HL-60 (cell line): Measurements from ENCODE around the gene ADGRG1.

ENCODE experiments used
- DNase-seq, 2 experiments: peaks; one replicate each; pipeline ENCODE4 v3.0.0-alpha.2; 2010 to 2020; ENCODE audit warnings: low read depth in 1 of 2, low spot score in 1 of 2
- H3K27ac ChIP-seq: fragments of 250-450 bp; sonication (Bioruptor Pico); replicated peaks from 2 replicates; pipeline ENCODE4 v1.5.1; 2020; ENCODE audit warnings: mild to moderate bottlenecking, moderate library complexity
- H3K27me3 ChIP-seq: fragments of 250-450 bp; sonication (Bioruptor Pico); 2 replicates; pipeline ENCODE4 v1.5.1; 2021; ENCODE audit warnings: mild to moderate bottlenecking, moderate library complexity; ENCODE audit not compliant: insufficient read depth, poor library complexity, severe bottlenecking
- H3K4me3 ChIP-seq: replicated peaks from 2 replicates; pipeline ENCODE4 v1.5.1; 2011; ENCODE audit warnings: mild to moderate bottlenecking, control low read depth, low read length; ENCODE audit not compliant: insufficient read depth
- GABPA ChIP-seq: IDR thresholded peaks from 2 replicates; pipeline ENCODE4 v1.6.1; 2012; ENCODE audit warnings: low read depth
- POLR2AphosphoS5 ChIP-seq: IDR thresholded peaks from 2 replicates; pipeline ENCODE4 v1.6.1; 2012; ENCODE audit warnings: low read depth
- SPI1 ChIP-seq: IDR thresholded peaks from 2 replicates; pipeline ENCODE4 v1.6.1; 2012; ENCODE audit warnings: low read depth, mild to moderate bottlenecking, borderline replicate concordance
- TF ChIP-seq, protein P1 (sequence below): IDR thresholded peaks from 2 replicates; pipeline ENCODE4 v1.6.1; 2012; ENCODE audit warnings: low read depth; ENCODE audit not compliant: insufficient replicate concordance
- TF ChIP-seq, protein P2 (sequence below): IDR thresholded peaks from one replicate; pipeline ENCODE4 v1.5.1; 2011; ENCODE audit warnings: low read length, control low read depth, inconsistent platforms; ENCODE audit not compliant: insufficient read depth

The ADGRG1 gene

DNA sequence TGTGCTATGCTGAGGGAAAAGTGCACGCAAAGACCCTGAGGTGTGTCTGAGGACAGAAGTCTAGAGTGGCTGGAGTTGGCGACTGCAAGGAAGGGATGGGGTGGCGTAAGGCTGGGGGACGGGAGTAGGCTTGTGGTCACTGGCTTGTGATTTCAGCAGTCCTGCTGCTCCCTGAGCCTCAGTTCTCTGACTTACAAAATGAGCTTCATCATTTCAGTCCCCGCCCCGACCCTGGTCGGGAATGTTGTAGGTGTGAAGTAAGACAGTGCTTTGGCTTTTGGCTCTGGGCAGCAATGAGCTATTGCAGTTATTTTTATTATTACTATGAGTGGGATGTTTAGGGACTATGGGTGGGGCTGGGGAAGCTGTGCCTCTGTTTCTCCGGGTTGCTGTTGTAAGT, 8.6 kb downstream of the ADGRG1 start:
- no peak overlapping the region for H3K4me3 ChIP-seq
- H3K27me3 ChIP-seq = no peaks in the 10 kb centered on the region
- TF ChIP-seq, protein P1, sequence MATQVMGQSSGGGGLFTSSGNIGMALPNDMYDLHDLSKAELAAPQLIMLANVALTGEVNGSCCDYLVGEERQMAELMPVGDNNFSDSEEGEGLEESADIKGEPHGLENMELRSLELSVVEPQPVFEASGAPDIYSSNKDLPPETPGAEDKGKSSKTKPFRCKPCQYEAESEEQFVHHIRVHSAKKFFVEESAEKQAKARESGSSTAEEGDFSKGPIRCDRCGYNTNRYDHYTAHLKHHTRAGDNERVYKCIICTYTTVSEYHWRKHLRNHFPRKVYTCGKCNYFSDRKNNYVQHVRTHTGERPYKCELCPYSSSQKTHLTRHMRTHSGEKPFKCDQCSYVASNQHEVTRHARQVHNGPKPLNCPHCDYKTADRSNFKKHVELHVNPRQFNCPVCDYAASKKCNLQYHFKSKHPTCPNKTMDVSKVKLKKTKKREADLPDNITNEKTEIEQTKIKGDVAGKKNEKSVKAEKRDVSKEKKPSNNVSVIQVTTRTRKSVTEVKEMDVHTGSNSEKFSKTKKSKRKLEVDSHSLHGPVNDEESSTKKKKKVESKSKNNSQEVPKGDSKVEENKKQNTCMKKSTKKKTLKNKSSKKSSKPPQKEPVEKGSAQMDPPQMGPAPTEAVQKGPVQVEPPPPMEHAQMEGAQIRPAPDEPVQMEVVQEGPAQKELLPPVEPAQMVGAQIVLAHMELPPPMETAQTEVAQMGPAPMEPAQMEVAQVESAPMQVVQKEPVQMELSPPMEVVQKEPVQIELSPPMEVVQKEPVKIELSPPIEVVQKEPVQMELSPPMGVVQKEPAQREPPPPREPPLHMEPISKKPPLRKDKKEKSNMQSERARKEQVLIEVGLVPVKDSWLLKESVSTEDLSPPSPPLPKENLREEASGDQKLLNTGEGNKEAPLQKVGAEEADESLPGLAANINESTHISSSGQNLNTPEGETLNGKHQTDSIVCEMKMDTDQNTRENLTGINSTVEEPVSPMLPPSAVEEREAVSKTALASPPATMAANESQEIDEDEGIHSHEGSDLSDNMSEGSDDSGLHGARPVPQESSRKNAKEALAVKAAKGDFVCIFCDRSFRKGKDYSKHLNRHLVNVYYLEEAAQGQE = no peak
- no peak overlapping the region for H3K27ac ChIP-seq
- no peak for DNase-seq

DNA sequence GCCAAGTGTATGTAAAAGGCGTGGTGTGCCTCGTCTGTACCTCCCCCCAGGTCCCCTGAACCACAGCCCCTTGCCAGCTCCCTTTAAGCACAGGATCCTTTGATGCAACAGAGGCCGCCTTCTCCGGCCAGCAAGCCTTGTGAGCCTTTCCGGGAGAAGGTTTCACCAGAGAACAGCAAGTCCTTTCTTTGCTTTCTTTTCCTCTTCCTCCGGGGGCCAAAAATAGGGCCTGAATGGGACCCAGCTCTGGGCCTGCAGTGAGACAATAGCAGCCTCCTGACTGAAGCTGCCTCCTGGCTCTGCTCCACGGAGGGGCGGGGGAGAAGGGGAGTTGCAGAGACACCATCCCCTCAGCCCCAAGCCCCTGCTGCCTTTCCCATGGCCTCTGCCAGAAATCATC, 9.0 kb downstream of the ADGRG1 start:
- Histone ChIP-seq H3K4me3 (no peak overlapping the region), H3K27me3 (no peaks in the 10 kb centered on the region), H3K27ac (no peak overlapping the region)
- DNase-seq = no peak
- TF ChIP-seq GABPA (no peak), SPI1 (no peak), POLR2AphosphoS5 (no peak)
- TF ChIP-seq, protein P1 = no peak
- TF ChIP-seq, protein P2, sequence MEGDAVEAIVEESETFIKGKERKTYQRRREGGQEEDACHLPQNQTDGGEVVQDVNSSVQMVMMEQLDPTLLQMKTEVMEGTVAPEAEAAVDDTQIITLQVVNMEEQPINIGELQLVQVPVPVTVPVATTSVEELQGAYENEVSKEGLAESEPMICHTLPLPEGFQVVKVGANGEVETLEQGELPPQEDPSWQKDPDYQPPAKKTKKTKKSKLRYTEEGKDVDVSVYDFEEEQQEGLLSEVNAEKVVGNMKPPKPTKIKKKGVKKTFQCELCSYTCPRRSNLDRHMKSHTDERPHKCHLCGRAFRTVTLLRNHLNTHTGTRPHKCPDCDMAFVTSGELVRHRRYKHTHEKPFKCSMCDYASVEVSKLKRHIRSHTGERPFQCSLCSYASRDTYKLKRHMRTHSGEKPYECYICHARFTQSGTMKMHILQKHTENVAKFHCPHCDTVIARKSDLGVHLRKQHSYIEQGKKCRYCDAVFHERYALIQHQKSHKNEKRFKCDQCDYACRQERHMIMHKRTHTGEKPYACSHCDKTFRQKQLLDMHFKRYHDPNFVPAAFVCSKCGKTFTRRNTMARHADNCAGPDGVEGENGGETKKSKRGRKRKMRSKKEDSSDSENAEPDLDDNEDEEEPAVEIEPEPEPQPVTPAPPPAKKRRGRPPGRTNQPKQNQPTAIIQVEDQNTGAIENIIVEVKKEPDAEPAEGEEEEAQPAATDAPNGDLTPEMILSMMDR = no peak

DNA sequence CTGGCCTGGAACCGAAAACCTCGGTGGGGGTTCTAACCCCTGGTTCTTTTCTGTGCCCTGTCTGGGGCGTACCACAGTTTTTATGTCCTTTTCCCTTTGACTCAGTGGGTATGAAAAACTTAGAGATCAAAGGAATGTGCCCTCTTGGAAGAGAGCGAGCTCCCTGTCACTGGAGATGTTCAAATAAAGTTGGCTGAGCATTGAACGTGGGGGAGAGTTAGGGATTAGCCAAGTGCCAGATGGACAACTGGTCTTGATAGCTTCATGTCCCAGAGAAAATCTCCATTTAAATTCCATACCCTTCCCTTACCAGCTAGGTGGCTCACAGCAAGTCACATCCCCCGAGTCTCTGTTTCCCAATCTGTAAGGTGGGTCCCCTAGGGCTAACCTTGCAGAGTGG, 9.5 kb downstream of the ADGRG1 start:
- no peak overlapping the region for H3K4me3 ChIP-seq
- TF ChIP-seq GABPA (no peak), POLR2AphosphoS5 (no peak), SPI1 (no peak)
- TF ChIP-seq, protein P2 = no peak
- TF ChIP-seq, protein P1 = no peak
- DNase-seq = no peak
- H3K27me3 ChIP-seq = no peaks in the 10 kb centered on the region
- H3K27ac ChIP-seq = no peak overlapping the region

DNA sequence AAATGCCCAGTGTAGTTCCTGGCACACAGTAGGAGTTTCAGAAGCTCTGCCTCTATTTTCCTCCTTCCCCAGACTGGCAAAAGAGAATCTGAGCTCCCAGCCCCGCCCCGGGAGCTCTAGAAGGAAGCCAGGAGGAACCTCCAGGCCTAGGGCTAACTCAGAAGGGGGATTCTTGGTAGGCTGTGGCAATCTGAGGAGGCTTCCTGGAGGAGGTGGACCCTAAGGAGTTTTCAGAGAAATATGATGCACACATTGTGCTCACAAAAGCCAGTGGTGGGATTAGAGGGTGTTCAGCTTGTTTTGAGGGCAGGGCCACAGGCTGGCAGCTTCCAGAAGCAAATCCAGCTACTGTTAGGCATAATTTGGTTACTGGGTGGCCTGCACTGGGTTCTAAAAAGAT, 10.0 kb downstream of the ADGRG1 start:
- TF ChIP-seq POLR2AphosphoS5 (no peak), GABPA (no peak), SPI1 (no peak)
- TF ChIP-seq, protein P2 = no peak
- TF ChIP-seq, protein P1 = no peak
- no peak overlapping the region for H3K4me3 ChIP-seq
- no peaks in the 10 kb centered on the region for H3K27me3 ChIP-seq
- no peak overlapping the region for H3K27ac ChIP-seq
- no peak for DNase-seq
